Retinal pigment epithelial cell (primary cell): Measurements from ENCODE around the gene FBRSL1.

ENCODE experiments used
- DNase-seq: peaks from one replicate; pipeline ENCODE4 v3.0.0-alpha.2; 2010; ENCODE audit warnings: low read depth
- H3K4me3 ChIP-seq: 2 replicates; pipeline ENCODE4 v1.5.1; 2011; ENCODE audit warnings: mild to moderate bottlenecking, low read length, control low read depth, moderate library complexity
- TF ChIP-seq, protein P1 (sequence below): conservative IDR thresholded peaks from 2 replicates; pipeline ENCODE4 v1.5.1; 2011; ENCODE audit warnings: low read depth, low read length, control low read depth, inconsistent platforms

The FBRSL1 gene

DNA sequence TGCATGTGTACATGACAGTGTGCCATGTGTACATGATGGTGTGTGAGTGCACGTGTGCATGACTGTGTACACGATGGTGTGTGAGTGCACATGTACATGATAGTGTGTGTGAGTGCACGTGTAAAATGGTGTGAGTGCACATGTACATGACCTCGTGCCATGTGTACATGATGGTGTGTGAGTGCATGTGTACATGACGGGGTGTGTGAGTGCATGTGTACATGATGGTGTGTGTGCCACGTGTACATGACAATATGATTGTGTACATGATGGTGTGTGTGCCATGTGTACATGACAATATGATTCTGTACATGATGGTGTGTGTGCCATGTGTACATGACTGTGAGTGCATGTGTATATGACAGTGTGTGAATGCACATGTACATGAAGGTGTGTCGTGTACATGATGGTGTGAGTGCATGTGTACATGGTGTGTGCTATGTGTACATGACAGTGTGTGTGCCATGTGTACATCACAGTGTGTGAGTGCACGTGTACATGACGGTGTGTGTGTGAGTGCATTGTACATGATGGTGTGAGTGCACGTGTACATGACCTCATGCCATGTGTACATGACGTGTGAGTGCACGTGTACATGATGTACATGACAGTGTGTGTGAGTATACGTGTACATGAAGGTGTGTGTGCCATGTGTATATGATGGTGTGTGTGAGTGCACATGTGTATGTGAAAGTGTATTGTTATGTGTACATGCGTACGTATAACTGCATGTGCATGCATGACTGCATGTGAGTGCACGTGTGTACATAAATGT, 46.3 kb downstream of the FBRSL1 start:
- TF ChIP-seq, protein P1, sequence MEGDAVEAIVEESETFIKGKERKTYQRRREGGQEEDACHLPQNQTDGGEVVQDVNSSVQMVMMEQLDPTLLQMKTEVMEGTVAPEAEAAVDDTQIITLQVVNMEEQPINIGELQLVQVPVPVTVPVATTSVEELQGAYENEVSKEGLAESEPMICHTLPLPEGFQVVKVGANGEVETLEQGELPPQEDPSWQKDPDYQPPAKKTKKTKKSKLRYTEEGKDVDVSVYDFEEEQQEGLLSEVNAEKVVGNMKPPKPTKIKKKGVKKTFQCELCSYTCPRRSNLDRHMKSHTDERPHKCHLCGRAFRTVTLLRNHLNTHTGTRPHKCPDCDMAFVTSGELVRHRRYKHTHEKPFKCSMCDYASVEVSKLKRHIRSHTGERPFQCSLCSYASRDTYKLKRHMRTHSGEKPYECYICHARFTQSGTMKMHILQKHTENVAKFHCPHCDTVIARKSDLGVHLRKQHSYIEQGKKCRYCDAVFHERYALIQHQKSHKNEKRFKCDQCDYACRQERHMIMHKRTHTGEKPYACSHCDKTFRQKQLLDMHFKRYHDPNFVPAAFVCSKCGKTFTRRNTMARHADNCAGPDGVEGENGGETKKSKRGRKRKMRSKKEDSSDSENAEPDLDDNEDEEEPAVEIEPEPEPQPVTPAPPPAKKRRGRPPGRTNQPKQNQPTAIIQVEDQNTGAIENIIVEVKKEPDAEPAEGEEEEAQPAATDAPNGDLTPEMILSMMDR: no peak
- DNase-seq: no peak
- H3K4me3 ChIP-seq: no peak overlapping the region

DNA sequence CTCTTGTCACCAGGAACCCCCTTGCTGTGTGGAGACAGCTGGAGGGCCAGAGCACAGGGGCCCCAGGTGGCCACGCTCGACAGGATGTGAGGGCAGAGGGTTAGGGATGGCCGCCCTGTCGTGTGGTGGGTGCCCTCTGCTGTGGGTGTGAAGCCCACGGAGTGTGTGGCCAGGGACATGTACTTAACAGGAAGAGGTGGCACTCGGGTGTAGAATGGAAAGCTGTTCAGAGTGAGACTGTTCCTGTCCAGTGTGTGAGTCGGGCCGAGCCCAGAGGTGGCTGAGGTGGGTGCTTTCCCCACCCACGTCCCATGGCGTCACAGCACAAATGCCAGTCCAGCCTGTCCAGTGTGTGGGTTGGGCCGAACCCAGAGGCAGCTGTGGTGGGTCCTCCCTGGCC, 47.1 kb downstream of the FBRSL1 start:
- DNase-seq: no peak
- TF ChIP-seq, protein P1: no peak
- no peak overlapping the region for H3K4me3 ChIP-seq

DNA sequence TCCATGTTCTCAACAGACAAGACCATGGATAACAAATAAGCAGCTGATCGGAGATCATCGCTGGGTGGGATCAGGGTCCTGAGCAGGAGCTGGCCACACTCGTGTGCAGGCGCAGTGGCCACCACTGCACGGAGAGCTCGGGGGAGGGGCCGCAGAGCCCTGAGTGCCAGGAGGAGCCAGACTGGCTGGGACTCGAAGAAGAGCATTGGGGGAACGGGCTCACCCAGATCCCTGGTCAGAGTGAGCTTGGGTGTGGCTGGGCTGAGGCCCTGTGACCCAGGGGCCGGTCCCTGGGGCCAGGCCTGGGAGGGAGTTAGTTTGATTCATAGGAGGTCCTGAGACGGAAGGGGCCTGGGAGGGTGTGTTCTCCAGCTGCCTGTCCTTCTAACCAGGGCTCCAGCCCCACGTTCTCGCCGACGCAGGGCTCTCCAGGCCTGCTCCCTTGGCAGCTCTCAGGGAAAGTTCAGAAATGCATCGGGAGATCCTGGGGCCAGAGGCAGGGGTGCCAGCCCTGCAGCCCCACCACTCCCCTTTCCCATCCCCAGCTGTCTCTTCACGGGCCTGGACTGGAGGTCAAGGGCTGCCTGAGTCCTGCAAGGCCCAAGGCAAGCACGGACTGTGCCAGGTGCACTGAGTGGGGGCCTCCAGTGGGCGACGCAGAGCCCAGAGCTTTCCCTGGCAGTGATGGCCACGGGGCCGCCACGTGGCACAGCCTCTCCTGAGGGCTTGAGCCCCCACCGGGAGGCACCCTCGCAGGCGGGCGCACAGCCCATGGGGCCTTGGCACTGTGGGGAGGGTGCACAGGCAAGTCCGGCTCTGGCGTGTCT, 48.1 kb downstream of the FBRSL1 start:
- DNase-seq: no peak
- TF ChIP-seq, protein P1: no peak
- no peak overlapping the region for H3K4me3 ChIP-seq

- DNase-seq: no peak
- TF ChIP-seq, protein P1: no peak
- no peak overlapping the region for H3K4me3 ChIP-seq
Observed at GRCh38 chr12:132538663-132538990, 48.7 kb downstream of the FBRSL1 start.

- TF ChIP-seq, protein P1: no peak
- no peak for DNase-seq
- no peak overlapping the region for H3K4me3 ChIP-seq
Observed at GRCh38 chr12:132539016-132539773, 49.2 kb downstream of the FBRSL1 start.

DNA sequence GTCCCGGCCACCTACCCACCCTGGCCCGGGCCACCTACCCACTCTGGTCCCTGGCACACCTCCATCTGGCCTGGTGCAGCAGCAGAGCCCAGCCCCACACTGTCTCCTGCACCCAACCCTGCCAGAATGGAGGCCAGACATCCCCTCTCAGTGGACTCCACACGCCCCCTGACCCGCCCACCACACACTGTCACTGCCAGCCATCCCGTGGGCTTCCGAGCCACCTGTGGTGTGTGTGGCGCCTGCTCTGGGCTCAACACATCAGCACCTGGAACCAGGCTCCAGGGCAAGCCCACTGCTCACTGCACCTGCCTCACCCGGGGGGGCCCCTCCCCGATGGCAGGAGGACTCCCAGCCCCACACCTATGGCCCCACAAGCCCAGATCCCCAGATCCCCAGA, 50.5 kb downstream of the FBRSL1 start:
- no peak for DNase-seq
- H3K4me3 ChIP-seq: no peak overlapping the region
- TF ChIP-seq, protein P1: no peak
